Progenitor cell of endocrine pancreas (in vitro differentiated cells): ENCODE data around the gene ZNF398. TPM values are rescaled to one million over a fixed set of nuclear protein-coding genes. Genes with fewer than 3 reads are reported as not detected.

Source experiments
- DNase-seq: peaks from one replicate; pipeline ENCODE4 v3.0.0; 2021; ENCODE audit warnings: low spot score; ENCODE audit not compliant: unreplicated experiment
- H3K27ac Mint-ChIP-seq: 2 replicates; pipeline ENCODE4 v1.8.0; 2021; ENCODE audit warnings: mild to moderate bottlenecking, moderate library complexity, mixed read lengths
- H3K27me3 Mint-ChIP-seq: 2 replicates; pipeline ENCODE4 v1.8.0; 2021; ENCODE audit warnings: mixed read lengths
- H3K36me3 Mint-ChIP-seq: 2 replicates; pipeline ENCODE4 v1.8.0; 2022; ENCODE audit warnings: mixed read lengths; ENCODE audit not compliant: insufficient read depth
- H3K4me1 Mint-ChIP-seq: 2 replicates; pipeline ENCODE4 v1.8.0; 2021; ENCODE audit warnings: low read depth, mixed read lengths
- H3K4me3 Mint-ChIP-seq: 2 replicates; pipeline ENCODE4 v1.8.0; 2021; ENCODE audit warnings: low read depth, mild to moderate bottlenecking, moderate library complexity, mixed read lengths
- H3K9me3 Mint-ChIP-seq: 2 replicates; pipeline ENCODE4 v1.8.0; 2021; ENCODE audit warnings: low read depth, mixed read lengths
- total RNA-seq: library from RNA; stranded (reverse); gene quantifications from 2 replicates; pipeline ENCODE4 v1.2.1, GENCODE V29; 2021
- TF ChIP-seq, protein P1 (sequence below): fragments of 200-600 bp; sonication (generic); IDR thresholded peaks from one replicate; pipeline ENCODE4 v1.5.0; 2021; ENCODE audit warnings: antibody characterized with exemption, mild to moderate bottlenecking; ENCODE audit not compliant: unreplicated experiment

ZNF398 gene
- total RNA-seq, 1 donor from 2014 or later = 17.5 TPM

DNA sequence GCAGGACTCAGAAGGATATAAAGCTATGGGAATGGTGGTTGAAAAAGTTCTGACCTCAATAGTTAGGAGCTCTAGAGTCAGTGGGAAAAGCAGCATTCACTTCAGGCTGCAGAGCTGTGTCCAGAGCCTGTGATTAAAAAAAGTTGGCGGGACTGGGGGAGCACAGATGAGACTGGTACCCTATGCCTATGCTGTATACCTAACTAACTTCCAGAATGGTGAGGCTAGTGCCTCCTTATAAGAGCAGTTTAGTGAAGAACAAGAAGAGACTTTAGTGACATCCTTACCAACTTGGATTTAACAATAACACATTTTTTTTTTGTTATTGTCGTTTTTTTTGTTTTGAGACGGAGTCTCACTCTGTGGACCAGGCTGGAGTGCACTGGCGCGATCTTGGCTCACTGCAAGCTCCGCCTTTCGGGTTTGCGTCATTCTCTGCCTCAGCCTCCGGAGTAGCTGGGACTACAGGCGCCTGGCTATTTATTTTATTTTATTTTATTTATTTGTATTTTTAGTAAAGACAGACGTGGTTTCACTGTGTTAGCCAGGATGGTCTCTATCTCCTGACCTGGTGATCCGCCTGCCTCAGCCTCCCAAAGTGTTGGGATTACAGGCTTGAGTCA is 41.5 kb downstream of the ZNF398 start:
- no peaks in the 10 kb centered on the region for H3K9me3 Mint-ChIP-seq
- H3K27me3 Mint-ChIP-seq = peaks cover 19% of the 10 kb centered on the region
- no peak overlapping the region for H3K27ac Mint-ChIP-seq
- TF ChIP-seq, protein P1, sequence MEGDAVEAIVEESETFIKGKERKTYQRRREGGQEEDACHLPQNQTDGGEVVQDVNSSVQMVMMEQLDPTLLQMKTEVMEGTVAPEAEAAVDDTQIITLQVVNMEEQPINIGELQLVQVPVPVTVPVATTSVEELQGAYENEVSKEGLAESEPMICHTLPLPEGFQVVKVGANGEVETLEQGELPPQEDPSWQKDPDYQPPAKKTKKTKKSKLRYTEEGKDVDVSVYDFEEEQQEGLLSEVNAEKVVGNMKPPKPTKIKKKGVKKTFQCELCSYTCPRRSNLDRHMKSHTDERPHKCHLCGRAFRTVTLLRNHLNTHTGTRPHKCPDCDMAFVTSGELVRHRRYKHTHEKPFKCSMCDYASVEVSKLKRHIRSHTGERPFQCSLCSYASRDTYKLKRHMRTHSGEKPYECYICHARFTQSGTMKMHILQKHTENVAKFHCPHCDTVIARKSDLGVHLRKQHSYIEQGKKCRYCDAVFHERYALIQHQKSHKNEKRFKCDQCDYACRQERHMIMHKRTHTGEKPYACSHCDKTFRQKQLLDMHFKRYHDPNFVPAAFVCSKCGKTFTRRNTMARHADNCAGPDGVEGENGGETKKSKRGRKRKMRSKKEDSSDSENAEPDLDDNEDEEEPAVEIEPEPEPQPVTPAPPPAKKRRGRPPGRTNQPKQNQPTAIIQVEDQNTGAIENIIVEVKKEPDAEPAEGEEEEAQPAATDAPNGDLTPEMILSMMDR = no peak
- DNase-seq = no peak
- no peak overlapping the region for H3K4me3 Mint-ChIP-seq
- no peaks in the 10 kb centered on the region for H3K4me1 Mint-ChIP-seq
- H3K36me3 Mint-ChIP-seq = no peaks in the 10 kb centered on the region

- DNase-seq = no peak
- H3K9me3 Mint-ChIP-seq = no peaks in the 10 kb centered on the region
- TF ChIP-seq, protein P1 = no peak
- H3K4me3 Mint-ChIP-seq = no peak overlapping the region
- H3K4me1 Mint-ChIP-seq = peaks cover 9% of the 10 kb centered on the region
- H3K27ac Mint-ChIP-seq = peak overlapping the region; percentile 49
- H3K36me3 Mint-ChIP-seq = no peaks in the 10 kb centered on the region
- peaks cover 19% of the 10 kb centered on the region for H3K27me3 Mint-ChIP-seq
Measured at GRCh38 chr7:149191851-149192250, 44.6 kb downstream of the ZNF398 start.

GRCh38 chr7:149194799-149195179 is 47.5 kb downstream of the ZNF398 start:
- Mint-ChIP-seq H3K9me3 (no peaks in the 10 kb centered on the region), H3K4me1 (peaks cover 13% of the 10 kb centered on the region), H3K4me3 (peak overlapping the region; percentile 76), H3K27ac (peak overlapping the region; percentile 56), H3K27me3 (peaks cover 3% of the 10 kb centered on the region), H3K36me3 (peaks cover 15% of the 10 kb centered on the region)
- TF ChIP-seq, protein P1 = no peak
- DNase-seq = no peak

DNA sequence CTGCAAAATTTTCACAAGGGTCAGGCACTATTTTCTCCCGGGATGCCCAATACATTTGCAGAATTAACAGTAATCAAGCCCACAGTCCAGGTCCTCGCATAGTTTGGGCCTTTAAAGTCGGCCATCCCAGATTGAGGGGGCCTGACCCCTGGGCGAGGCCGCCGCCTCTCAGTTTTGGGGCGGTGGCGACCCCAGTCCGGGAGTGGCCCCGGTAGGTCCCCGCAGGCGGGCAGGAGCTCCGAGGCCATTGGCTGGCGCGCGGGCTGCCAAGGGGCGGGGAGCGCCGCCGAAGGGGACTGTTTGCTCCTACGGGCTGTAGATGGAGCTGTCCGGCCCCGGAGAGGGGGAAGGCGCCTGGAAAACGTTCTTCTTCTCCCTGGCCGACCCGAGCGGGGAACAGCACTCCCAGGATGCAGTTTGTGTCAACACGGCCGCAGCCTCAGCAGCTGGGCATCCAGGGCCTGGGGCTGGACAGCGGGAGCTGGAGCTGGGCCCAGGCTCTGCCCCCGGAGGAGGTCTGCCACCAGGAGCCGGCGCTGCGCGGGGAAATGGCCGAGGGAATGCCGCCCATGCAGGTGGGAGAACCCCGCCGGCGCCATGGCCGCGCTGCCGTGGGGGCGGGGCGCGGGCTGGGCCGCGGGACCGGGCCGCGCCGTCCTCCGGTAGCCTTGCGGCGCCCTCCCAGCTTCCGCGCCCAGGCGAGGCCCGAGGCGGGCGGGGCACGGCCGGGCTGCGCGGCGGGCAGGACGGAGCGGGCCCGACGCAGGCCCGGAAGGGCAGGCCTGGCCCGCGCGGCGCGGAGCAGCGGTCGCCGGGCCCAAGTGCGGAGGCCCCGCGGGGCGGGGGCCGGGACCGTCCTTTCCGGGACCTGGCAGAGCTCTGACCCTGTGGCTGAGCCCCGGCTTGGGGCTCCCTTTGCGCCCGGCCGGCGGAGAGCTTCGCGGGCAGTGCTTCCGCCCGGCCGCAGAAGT is 48.2 kb downstream of the ZNF398 start, which contains the start of gene ZNF282:
Gene ZNF282 (plus strand): TSS at position 367 of the 971 bp plus-strand sequence. CDS start 44 bp downstream, at position 411.
- Mint-ChIP-seq H3K4me1 (peaks cover 13% of the 10 kb centered on the region), H3K9me3 (no peaks in the 10 kb centered on the region), H3K36me3 (peaks cover 21% of the 10 kb centered on the region), H3K27ac (peak within 1 kb of the TSS; percentile 93), H3K27me3 (no peaks in the 10 kb centered on the region), H3K4me3 (peak within 1 kb of the TSS; percentile 89)
- TF ChIP-seq, protein P1 = peak; percentile 74
- peak; percentile 88 for DNase-seq

- DNase-seq = no peak
- H3K27ac Mint-ChIP-seq = peak overlapping the region; percentile 93
- peaks cover 26% of the 10 kb centered on the region for H3K36me3 Mint-ChIP-seq
- no peaks in the 10 kb centered on the region for H3K9me3 Mint-ChIP-seq
- TF ChIP-seq, protein P1 = no peak
- peaks cover 13% of the 10 kb centered on the region for H3K4me1 Mint-ChIP-seq
- H3K4me3 Mint-ChIP-seq = peak overlapping the region; percentile 89
- H3K27me3 Mint-ChIP-seq = no peaks in the 10 kb centered on the region
Measured at GRCh38 chr7:149196151-149196704, 49.0 kb downstream of the ZNF398 start.
